ENCODE results near the gene EML4. TPM values are rescaled to one million over a fixed set of nuclear protein-coding genes. Genes with fewer than 3 reads are reported as not detected.

The EML4 gene
- total and polyA plus RNA-seq, 10 of the 15 experiments (the other 5 are each of a cell fraction or from before 2014, with no cell fraction given): 23.1 to 91.3 (median 77.4) TPM

GRCh38 chr2:42185220-42185921, 16.2 kb downstream of the EML4 start:
- in situ Hi-C loops (cut with MboI) (no loop called here), intact Hi-C loops (cut with micrococcal nuclease; ENCODE audit: unreplicated experiment) (no loop called here)
- Histone ChIP-seq H3K4me3 (no peak overlapping the region), H3K4me2 (ENCODE audit: control insufficient read depth, insufficient read depth) (no peak overlapping the region), H3K79me2 (ENCODE audit: control insufficient read depth, insufficient read depth, low read length) (peaks cover 77% of the 10 kb centered on the region), H3K36me3 (ENCODE audit: control insufficient read depth in 2 of 2, insufficient read depth in 2 of 2, low read length in 1 of 2) (peaks cover 0 to 6% of the 10 kb centered on the region in 2 experiments; a peak in 2 of 4 replicates), H3K4me1 (ENCODE audit: control insufficient read depth, insufficient read depth, low read length) (peaks cover 3% of the 10 kb centered on the region; the same call in 1 of the 2 replicates), H3K27me3 (replicated peaks in 1 of 2; ENCODE audit: control insufficient read depth in 2 of 2, insufficient read depth in 2 of 2, low read length in 1 of 2) (no peaks in the 10 kb centered on the region), H4K20me1 (ENCODE audit: control insufficient read depth, insufficient read depth) (no peaks in the 10 kb centered on the region; the same call in 1 of the 2 replicates), H3K9me3 (replicated peaks; ENCODE audit: control insufficient read depth, insufficient read depth, low read length) (no peaks in the 10 kb centered on the region), H3K9ac (ENCODE audit: control insufficient read depth, insufficient read depth, low read length) (no peak overlapping the region), H3K27ac (ENCODE audit: control insufficient read depth, insufficient read depth) (no peak overlapping the region), H2AFZ (ENCODE audit: control insufficient read depth, low read depth, low read length) (no peak overlapping the region)
- WGBS (ENCODE audit: insufficient coverage, insufficient replicate concordance, low lambda C conversion rate, missing lambda C conversion rate): 64% methylated on average over 5 of the region's 5 CpGs
- no peak for DNase-seq (ENCODE audit: low read depth, low spot score)
- ChIA-PET RAD21 (ENCODE audit: unreplicated experiment) (interaction anchor here (2.1 kb wide), 1 partner anchor 12 kb away, joined by 5 read pairs; no protein-coding TSS in a partner anchor), POLR2A (interaction anchor here (2.0 kb wide), 1 partner anchor 15 kb away, joined by 11 read pairs; no protein-coding TSS in a partner anchor), CTCF (interaction anchor here (1.0 kb wide), 1 partner anchor 11 kb away, joined by 4 read pairs; no protein-coding TSS in a partner anchor), SMC1A (ENCODE audit: uncharacterized antibody, unreplicated experiment) (interaction anchor here (1.3 to 1.7 kb wide), 2 partner anchors 10 to 89 kb away, joined by 3 to 6 read pairs; no protein-coding TSS in a partner anchor)
- ATAC-seq: no peak
- no TSS peak for BruUV-seq (replicated peaks)
- FAIRE-seq: no peak
- TF ChIP-seq ZBTB4 (CRISPR knock-in tag; IDR thresholded peaks at IDR 0.05) (no peak), JUND (IDR thresholded peaks at IDR 0.05; ENCODE audit: low read depth, low read length) (no peak), BMI1 (IDR thresholded peaks at IDR 0.05; ENCODE audit: borderline replicate concordance) (no peak)
